ENCODE data around the gene NTM. TPM values are rescaled to one million over a fixed set of nuclear protein-coding genes. Genes with fewer than 3 reads are reported as not detected.

NTM gene
- total and polyA plus RNA-seq, 5 donors: 35.0 to 148 (median 88.2) TPM

- Histone ChIP-seq H3K27me3 (ENCODE audit: control insufficient read depth, insufficient read depth) (no peaks in the 10 kb centered on the region), H3K27ac (ENCODE audit: low read length) (no peak overlapping the region), H3K9me3 (ENCODE audit: control insufficient read depth, low read length) (no peaks in the 10 kb centered on the region), H3K4me3 (ENCODE audit: low read length) (no peak overlapping the region), H3K4me1 (ENCODE audit: control insufficient read depth, insufficient read depth, low read length) (no peaks in the 10 kb centered on the region)
- no peak for ATAC-seq
- intact Hi-C loops (cut with DNase I): no loop called here
- 82% methylated on average over 5 of the region's 5 CpGs for WGBS
- no peak for DNase-seq
Observed at GRCh38 chr11:131644204-131644795, 273.9 kb downstream of the NTM start.

GRCh38 chr11:131645237-131645636 is 274.8 kb downstream of the NTM start:
- no peaks in the 10 kb centered on the region for H3K27me3 ChIP-seq (ENCODE audit: control insufficient read depth, insufficient read depth)
- H3K27ac ChIP-seq (ENCODE audit: low read length): no peak overlapping the region
- no peak for DNase-seq
- no peak overlapping the region for H3K4me3 ChIP-seq (ENCODE audit: low read length)
- 52% methylated on average over 6 of the region's 6 CpGs for WGBS
- H3K9me3 ChIP-seq (ENCODE audit: control insufficient read depth, low read length): no peaks in the 10 kb centered on the region
- intact Hi-C loops (cut with DNase I): no loop called here
- H3K4me1 ChIP-seq (ENCODE audit: control insufficient read depth, insufficient read depth, low read length): no peaks in the 10 kb centered on the region
- no peak for ATAC-seq

GRCh38 chr11:131649856-131650255 is 279.4 kb downstream of the NTM start:
- Histone ChIP-seq H3K4me3 (ENCODE audit: low read length) (no peak overlapping the region), H3K27me3 (ENCODE audit: control insufficient read depth, insufficient read depth) (no peaks in the 10 kb centered on the region), H3K4me1 (ENCODE audit: control insufficient read depth, insufficient read depth, low read length) (no peaks in the 10 kb centered on the region), H3K27ac (ENCODE audit: low read length) (no peak overlapping the region), H3K9me3 (ENCODE audit: control insufficient read depth, low read length) (no peaks in the 10 kb centered on the region)
- no peak for DNase-seq
- intact Hi-C loops (cut with DNase I): no loop called here
- ATAC-seq: no peak
- WGBS: 62% methylated on average over 5 of the region's 5 CpGs

- no peak for DNase-seq
- Histone ChIP-seq H3K4me3 (ENCODE audit: low read length) (no peak overlapping the region), H3K27me3 (ENCODE audit: control insufficient read depth, insufficient read depth) (no peaks in the 10 kb centered on the region), H3K27ac (ENCODE audit: low read length) (no peak overlapping the region), H3K4me1 (ENCODE audit: control insufficient read depth, insufficient read depth, low read length) (no peaks in the 10 kb centered on the region), H3K9me3 (ENCODE audit: control insufficient read depth, low read length) (no peaks in the 10 kb centered on the region)
- WGBS: 31% methylated on average over 2 of the region's 2 CpGs
- intact Hi-C loops (cut with DNase I): no loop called here
- ATAC-seq: no peak
Observed at GRCh38 chr11:131652231-131652630, 281.8 kb downstream of the NTM start.

- H3K4me3 ChIP-seq (ENCODE audit: low read length): no peak overlapping the region
- H3K27ac ChIP-seq (ENCODE audit: low read length): no peak overlapping the region
- H3K4me1 ChIP-seq (ENCODE audit: control insufficient read depth, insufficient read depth, low read length): no peaks in the 10 kb centered on the region
- no peaks in the 10 kb centered on the region for H3K9me3 ChIP-seq (ENCODE audit: control insufficient read depth, low read length)
- H3K27me3 ChIP-seq (ENCODE audit: control insufficient read depth, insufficient read depth): no peaks in the 10 kb centered on the region
- ATAC-seq (no peak), DNase-seq (no peak)
- intact Hi-C loops (cut with DNase I): no loop called here
- WGBS: 55% methylated on average over 5 of the region's 5 CpGs
Observed at GRCh38 chr11:131653260-131653659, 282.8 kb downstream of the NTM start.

GRCh38 chr11:131654849-131655248 is 284.4 kb downstream of the NTM start:
- no peaks in the 10 kb centered on the region for H3K4me1 ChIP-seq (ENCODE audit: control insufficient read depth, insufficient read depth, low read length)
- no peaks in the 10 kb centered on the region for H3K9me3 ChIP-seq (ENCODE audit: control insufficient read depth, low read length)
- H3K27me3 ChIP-seq (ENCODE audit: control insufficient read depth, insufficient read depth): no peaks in the 10 kb centered on the region
- H3K27ac ChIP-seq (ENCODE audit: low read length): no peak overlapping the region
- no peak overlapping the region for H3K4me3 ChIP-seq (ENCODE audit: low read length)
- 94% methylated on average over 10 of the region's 10 CpGs for WGBS
- DNase-seq (no peak), ATAC-seq (no peak)
- intact Hi-C loops (cut with DNase I): no loop called here

GRCh38 chr11:131656179-131656838 is 285.9 kb downstream of the NTM start:
- Histone ChIP-seq H3K4me3 (ENCODE audit: low read length) (no peak overlapping the region), H3K27ac (ENCODE audit: low read length) (no peak overlapping the region), H3K9me3 (ENCODE audit: control insufficient read depth, low read length) (no peaks in the 10 kb centered on the region), H3K27me3 (ENCODE audit: control insufficient read depth, insufficient read depth) (no peaks in the 10 kb centered on the region), H3K4me1 (ENCODE audit: control insufficient read depth, insufficient read depth, low read length) (no peaks in the 10 kb centered on the region)
- 55% methylated on average over 9 of the region's 9 CpGs for WGBS
- ATAC-seq (no peak), DNase-seq (no peak)
- intact Hi-C loops (cut with DNase I): no loop called here

- WGBS: 41% methylated on average over 9 of the region's 9 CpGs
- Histone ChIP-seq H3K4me1 (ENCODE audit: control insufficient read depth, insufficient read depth, low read length) (no peaks in the 10 kb centered on the region), H3K27me3 (ENCODE audit: control insufficient read depth, insufficient read depth) (no peaks in the 10 kb centered on the region), H3K9me3 (ENCODE audit: control insufficient read depth, low read length) (no peaks in the 10 kb centered on the region), H3K4me3 (ENCODE audit: low read length) (no peak overlapping the region), H3K27ac (ENCODE audit: low read length) (no peak overlapping the region)
- ATAC-seq: no peak
- intact Hi-C loops (cut with DNase I): no loop called here
- DNase-seq: no peak
Observed at GRCh38 chr11:131656839-131657211, 286.4 kb downstream of the NTM start.

- no peak overlapping the region for H3K4me3 ChIP-seq (ENCODE audit: low read length)
- no peak overlapping the region for H3K27ac ChIP-seq (ENCODE audit: low read length)
- DNase-seq (no peak), ATAC-seq (no peak)
- no peaks in the 10 kb centered on the region for H3K9me3 ChIP-seq (ENCODE audit: control insufficient read depth, low read length)
- no peaks in the 10 kb centered on the region for H3K27me3 ChIP-seq (ENCODE audit: control insufficient read depth, insufficient read depth)
- no peaks in the 10 kb centered on the region for H3K4me1 ChIP-seq (ENCODE audit: control insufficient read depth, insufficient read depth, low read length)
- intact Hi-C loops (cut with DNase I): no loop called here
- WGBS: 82% methylated on average over 17 of the region's 17 CpGs
Observed at GRCh38 chr11:131658414-131658813, 288.0 kb downstream of the NTM start.

- Histone ChIP-seq H3K27ac (ENCODE audit: low read length) (no peak overlapping the region), H3K4me3 (ENCODE audit: low read length) (no peak overlapping the region), H3K9me3 (ENCODE audit: control insufficient read depth, low read length) (no peaks in the 10 kb centered on the region), H3K27me3 (ENCODE audit: control insufficient read depth, insufficient read depth) (no peaks in the 10 kb centered on the region), H3K4me1 (ENCODE audit: control insufficient read depth, insufficient read depth, low read length) (no peaks in the 10 kb centered on the region)
- ATAC-seq: no peak
- DNase-seq: no peak
- intact Hi-C loops (cut with DNase I): no loop called here
- 85% methylated on average over 2 of the region's 2 CpGs for WGBS
Observed at GRCh38 chr11:131658952-131659351, 288.5 kb downstream of the NTM start.

GRCh38 chr11:131659931-131660330 is 289.5 kb downstream of the NTM start:
- WGBS: 86% methylated on average over 11 of the region's 11 CpGs
- no peaks in the 10 kb centered on the region for H3K27me3 ChIP-seq (ENCODE audit: control insufficient read depth, insufficient read depth)
- ATAC-seq: no peak
- H3K9me3 ChIP-seq (ENCODE audit: control insufficient read depth, low read length): no peaks in the 10 kb centered on the region
- H3K4me1 ChIP-seq (ENCODE audit: control insufficient read depth, insufficient read depth, low read length): no peaks in the 10 kb centered on the region
- intact Hi-C loops (cut with DNase I): loop anchor here in 1 of 4 donors (10.0 kb wide), 1 partner anchor 255 kb away; no protein-coding TSS in a partner anchor
- no peak for DNase-seq
- no peak overlapping the region for H3K27ac ChIP-seq (ENCODE audit: low read length)
- no peak overlapping the region for H3K4me3 ChIP-seq (ENCODE audit: low read length)
